NCI-H1694 (cell line): ENCODE measurements around the gene FOXN1.
"Not testable (repeated sequence)": the region's sequence is repeated elsewhere in the genome, so short reads cannot be mapped to it uniquely, and the experiment has no call there.

ENCODE experiments used
- DNase-seq: peaks from one replicate; lab custom pipeline; 2025; lab: John Stamatoyannopoulos, UW

The FOXN1 gene

GRCh38 chr17:28573966-28574480, 67.9 kb downstream of the FOXN1 start:
- DNase-seq, result no peak

- no peak for DNase-seq
Observed at GRCh38 chr17:28574526-28574925, 68.4 kb downstream of the FOXN1 start.

DNA sequence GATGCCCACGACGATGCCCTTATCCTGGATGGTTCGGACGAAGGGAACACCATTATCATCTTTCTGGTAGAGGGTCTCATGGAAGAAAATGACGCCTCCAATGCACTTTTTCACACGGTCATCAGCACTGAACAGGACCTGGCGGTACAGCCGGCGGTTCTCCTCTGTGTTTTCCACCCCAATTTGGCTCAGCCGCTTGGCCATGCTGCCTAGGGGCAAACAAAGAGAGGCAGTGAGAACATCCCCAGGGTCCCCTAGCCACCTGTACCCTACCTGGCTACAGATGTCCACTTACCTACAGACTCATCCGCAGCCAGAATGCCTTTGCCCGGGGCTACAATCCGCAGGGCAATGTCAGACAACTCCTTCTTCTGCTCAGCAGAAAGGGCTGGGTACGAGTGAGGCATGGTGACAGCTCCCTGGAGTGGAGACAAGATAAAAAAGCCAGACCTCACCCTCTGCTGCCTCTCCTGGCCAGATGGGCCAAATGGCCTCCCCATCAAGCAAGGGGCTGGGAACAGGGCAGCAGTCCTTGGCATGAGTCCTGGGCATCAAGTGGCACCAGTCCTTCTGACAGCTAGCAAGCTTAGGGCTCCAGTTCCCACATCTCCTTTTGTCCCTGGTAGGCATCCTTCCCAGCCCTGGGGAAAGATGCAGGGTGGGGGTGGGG, 69.1 kb downstream of the FOXN1 start:
- DNase-seq, result no peak

GRCh38 chr17:28576016-28576415, 69.9 kb downstream of the FOXN1 start:
- not testable (repeated sequence) for DNase-seq

DNA sequence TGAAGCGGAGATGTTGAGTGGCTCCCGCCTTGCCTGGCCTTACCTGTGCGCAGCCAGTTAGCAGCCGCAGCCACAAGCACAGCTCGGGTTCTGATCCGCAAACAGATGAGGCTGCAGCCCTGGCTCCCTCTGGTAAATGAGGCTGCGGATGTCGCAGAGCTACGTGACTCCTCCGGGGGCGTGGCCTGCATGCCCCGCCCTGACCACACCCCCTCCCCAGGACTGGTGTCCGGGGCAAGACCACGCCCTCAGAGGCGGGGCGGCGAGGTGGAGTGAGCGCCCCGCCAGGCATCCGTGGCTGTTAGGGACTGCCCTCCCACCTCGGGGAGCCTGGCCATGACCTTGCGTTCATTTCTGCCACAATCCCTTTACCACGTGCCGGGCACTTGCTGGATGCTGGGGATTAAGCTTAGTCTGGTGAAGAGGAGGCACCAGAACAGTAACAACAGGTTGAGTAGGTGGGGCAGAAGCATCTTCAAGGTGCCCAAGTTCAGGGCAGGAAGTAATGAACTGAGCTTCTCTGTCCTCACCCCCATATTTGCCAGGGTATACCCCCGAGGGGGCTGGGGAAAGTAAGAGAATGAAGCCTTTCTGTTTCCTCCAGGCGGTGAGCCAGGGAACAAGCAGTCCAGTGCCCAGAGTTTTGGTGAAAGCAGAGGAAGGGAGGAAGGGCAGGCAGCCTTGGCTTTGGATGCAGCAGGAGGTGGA, 70.8 kb downstream of the FOXN1 start, which contains the start of gene ALDOC:
Gene ALDOC (minus strand): TSS at position 138 of the 708 bp plus-strand sequence. CDS start 1,363 bp downstream, outside the sequence.
- peak; percentile 86 for DNase-seq

- no peak for DNase-seq
Observed at GRCh38 chr17:28577466-28577824, 71.3 kb downstream of the FOXN1 start.

DNA sequence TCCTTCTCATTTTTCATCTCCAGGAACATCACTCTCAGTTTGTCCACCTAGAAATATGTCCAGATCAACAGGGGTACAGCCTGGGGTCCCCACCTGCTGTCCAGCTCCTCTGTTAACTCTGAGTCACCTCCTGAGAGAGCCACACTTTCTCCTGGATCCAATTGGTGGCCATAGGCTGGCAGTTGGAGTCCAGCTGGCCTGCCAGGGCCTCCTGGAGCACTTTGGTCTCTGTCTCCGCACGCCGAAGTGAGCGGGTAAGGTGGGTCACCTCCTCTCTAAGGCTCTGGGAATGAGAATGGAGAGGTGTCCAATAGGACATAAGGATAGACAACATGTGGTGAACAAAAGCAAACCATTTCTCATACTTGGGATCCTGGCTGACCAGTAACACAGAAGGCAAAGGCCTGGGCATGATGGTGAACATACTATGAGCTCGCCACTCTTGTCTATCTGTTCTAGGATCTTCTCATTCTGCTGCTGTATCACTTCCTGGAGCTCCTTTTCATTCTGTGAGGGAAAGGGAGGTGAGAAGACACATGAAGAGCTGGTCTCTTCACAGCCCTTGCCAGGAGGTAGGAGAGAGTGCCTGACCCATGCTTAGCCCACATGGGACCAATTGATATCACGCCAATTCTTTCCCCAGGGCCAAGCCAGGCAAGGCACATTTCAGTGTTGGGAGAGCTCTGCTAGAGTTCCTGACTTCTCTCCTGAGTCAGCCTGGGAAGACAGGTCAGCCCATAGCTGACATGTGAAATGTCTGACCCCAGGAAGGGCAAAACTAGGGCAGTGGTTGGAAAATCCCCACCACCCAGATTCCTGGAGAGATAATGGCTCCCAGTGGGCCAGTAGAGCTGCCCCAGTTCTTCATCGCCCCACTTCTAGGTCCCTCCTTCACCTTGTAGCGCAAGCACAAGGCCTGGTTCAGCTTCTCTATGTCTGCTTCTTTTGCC, 72.4 kb downstream of the FOXN1 start:
- DNase-seq, result no peak

DNA sequence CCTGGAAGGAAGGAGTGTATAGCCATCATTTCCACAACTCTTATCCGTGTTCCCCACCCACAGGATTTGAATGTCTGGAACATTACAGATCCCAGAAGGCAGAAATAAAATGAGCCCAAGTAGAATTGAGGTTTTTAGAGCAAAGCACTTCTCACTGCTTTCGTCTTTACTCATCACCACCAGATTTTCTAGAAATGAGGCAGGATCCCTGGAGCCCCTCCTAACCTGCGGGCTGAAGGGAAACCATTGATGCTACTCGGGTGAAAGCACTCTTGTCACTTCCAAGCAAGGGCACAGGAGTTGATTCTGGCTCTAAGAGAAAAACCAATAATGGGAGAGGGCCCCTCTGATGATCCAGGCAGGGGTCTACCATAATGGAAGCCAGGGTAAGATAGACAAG, 73.4 kb downstream of the FOXN1 start:
- DNase-seq, result no peak

GRCh38 chr17:28580959-28581358, 74.8 kb downstream of the FOXN1 start:
- DNase-seq, result no peak

- DNase-seq, result no peak
Observed at GRCh38 chr17:28582513-28582912, 76.4 kb downstream of the FOXN1 start.

GRCh38 chr17:28584434-28584833, 78.3 kb downstream of the FOXN1 start:
- no peak for DNase-seq

GRCh38 chr17:28585851-28586250, 79.7 kb downstream of the FOXN1 start:
- DNase-seq, result no peak
